Stimulated activated CD8-positive, alpha-beta memory T cell treated with anti-CD3 and anti-CD28 coated beads, Interleukin-2, amount 100 ng/mL, for 48 hours (primary cell): Measurements from ENCODE around the gene MITF.
"Not testable (repeated sequence)": the region's sequence is repeated elsewhere in the genome, so short reads cannot be mapped to it uniquely, and the experiment has no call there.

Experiments used
- DNase-seq, 2 donors: peaks; one replicate each; pipeline ENCODE4 v3.0.0-alpha.2; 2020; ENCODE audit warnings: low read depth in 2 of 2

MITF gene

GRCh38 chr3:69914395-69914794 lies 175.1 kb downstream of the MITF start:
- DNase-seq = no peak

DNA sequence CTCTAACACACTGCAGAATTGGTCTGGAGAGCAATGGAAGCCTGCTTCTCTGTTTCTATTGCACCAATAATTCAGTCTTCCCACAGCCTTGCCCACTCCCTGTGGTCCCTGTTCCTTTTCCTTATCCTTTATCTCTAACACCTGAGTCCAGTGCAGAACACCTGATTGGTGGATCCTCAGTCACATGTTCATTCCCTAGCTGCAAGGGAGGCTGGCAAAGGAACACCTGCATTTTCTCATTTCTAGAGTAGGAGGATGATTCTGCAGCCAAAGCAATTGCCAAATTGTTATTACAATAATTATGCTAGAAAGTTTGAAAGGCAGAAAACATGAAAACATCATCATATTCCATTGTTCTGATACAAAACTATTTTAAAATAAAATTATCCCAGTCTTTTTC lies 176.5 kb downstream of the MITF start:
- DNase-seq = no peak

DNA sequence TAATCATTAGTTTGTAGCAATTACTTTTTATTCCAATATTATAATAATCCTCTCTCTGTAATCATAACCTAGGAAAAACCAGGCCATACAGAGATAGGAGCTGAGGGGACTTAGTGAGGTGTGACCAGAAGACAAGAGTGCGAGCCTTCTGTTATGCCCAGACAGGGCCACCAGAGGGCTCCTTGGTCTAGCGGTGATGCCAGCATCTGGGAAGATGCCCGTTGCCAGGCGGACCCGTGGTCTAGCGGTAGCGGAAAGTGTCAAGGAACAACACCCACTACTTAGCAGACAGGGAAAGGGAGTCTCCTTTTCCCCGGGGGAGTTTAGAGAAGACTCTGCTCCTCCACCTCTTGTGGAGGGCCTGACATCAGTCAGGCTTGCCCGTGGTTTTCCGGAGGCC lies 180.7 kb downstream of the MITF start:
- DNase-seq = not testable (repeated sequence)

DNA sequence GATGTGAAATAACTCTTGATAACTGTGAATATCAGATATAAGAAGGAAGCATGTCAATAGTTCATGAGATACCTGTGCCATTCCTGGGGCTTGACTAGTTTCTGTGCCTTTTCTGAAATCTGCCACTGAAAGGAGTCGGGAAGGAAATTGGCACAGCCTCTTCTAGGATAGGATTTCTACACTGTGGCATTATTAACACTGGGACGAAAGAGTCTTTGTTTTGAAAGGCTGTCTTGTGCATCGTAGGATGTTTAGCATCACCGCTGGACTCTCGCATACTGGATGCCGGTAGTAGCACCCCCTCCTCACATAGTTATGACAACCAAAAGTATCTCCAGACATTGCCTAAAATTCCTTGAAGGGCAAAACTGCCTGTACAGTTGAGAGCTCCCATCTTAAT lies 182.4 kb downstream of the MITF start:
- DNase-seq = no peak

DNA sequence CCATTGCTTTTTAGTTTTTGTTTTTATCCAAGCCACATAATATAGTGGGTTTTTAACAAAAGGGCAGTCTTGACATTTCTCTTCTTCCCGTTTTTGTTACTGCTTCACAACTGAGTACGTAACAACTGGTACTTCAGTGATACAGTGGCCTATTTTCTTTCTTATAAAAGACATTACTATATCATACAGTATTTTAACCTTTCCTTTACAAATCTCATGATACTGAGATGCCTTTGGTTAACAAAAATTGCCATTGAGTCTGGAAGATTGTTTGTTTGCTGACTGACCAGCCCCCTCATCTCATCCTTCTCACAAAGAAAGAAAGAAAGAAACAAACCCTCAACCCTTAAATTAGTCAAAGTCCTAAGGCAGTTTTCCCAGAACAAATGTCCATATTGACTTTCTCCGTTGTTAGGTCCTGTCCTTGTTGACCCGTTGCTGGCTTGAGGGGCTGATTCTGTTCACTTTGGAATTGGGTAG lies 183.3 kb downstream of the MITF start:
- DNase-seq = no peak

- no peak for DNase-seq
Observed at GRCh38 chr3:69925506-69925905, 186.2 kb downstream of the MITF start.

GRCh38 chr3:69926385-69926784 lies 187.1 kb downstream of the MITF start:
- DNase-seq = no peak

DNA sequence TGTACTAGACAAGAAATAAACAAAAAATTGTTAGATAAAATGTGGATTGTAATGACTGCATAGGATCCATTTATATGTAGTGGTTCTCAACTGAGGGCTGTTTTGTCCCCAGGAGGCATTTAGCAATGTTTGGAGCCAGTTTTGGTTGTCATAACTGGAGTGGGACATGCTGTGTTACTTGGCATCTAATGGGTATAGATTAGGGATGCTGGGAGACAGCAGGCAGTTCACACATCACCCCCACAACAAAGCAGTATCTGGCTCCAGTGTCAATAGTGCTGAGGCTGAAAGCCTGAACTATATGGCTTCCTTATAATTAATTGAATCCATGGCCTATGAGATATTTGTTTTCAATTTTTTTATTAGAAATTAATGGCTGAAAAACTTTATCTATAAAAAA lies 188.3 kb downstream of the MITF start:
- DNase-seq = no peak

DNA sequence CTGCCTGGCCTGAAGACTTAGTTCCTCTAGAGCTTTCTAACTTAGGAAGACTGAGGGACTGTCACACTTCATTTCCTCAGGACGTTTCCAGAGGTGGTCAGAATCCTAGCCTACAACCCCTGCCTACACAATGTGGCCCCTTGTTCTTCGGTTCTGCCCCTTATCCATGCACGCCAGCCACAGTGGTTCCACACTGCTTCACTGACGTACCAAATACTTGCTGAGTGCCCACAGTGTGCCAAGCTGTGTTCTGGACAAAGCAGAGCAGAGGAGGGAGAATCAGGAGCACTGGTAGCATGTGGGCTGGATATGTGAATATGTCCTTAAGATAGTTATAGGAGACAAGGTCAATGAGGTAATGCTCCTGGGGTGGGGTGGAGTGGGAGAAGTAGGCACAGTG lies 189.8 kb downstream of the MITF start:
- DNase-seq = no peak

DNA sequence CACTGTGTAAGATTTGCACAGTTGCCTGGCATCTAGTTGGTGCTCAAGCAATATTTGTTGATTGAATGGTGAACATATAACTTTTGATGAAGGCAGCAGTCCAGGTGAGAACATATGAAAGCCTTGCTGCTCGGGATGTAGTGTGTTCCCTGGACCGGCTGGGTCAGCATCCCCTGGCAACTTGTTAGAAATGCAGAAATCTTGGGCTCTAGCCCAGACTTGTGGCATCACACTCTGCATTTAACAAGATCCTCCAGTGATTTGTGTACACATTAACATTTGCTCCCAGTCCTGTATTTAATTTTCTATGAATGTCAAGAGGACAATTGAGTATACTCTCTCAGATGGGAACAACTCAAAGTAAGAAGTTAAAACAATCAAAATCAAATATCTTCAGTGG lies 191.3 kb downstream of the MITF start:
- no peak for DNase-seq

DNA sequence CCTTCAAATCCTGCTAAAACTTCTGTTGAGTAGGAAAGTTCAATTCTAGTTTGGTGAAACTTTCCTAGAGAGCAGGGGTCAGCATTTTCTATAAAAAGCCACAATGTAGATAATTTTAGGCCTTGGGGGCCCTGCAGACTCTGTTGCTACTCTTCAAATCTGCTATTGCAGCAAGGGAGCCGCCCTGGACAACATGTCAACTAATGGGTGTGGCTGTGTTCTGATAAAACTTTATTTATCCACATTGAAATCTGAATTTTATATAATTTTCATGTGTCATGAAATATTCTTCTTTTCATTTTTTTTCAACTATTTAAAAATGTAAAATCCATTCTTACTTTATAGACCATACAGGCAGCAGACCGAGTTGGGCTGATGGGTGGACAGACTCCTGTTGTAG lies 192.8 kb downstream of the MITF start:
- DNase-seq = no peak

GRCh38 chr3:69932501-69932900 lies 193.2 kb downstream of the MITF start:
- DNase-seq = no peak

GRCh38 chr3:69934398-69934797 lies 195.1 kb downstream of the MITF start:
- no peak for DNase-seq

GRCh38 chr3:69936266-69936665 lies 197.0 kb downstream of the MITF start:
- DNase-seq = no peak

DNA sequence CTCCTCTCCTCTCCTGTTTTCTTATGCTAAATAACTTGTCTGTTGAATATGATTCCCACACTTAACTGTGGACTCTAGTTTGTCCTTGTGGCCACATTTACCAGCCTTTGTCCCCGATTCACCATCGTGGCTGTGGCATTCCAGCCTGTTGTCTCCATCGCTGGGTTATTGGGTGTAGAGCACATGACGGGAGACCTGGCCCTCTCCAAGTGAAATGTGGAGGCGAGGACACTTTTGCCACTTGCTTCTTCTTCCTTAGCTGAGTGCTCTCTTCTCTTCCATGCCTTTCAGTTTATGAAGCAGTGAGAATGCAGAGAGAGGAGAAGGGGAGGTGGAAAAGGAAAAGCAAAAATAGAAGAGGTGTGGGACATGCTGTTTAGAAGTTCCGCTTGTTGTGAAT lies 198.8 kb downstream of the MITF start:
- DNase-seq = no peak

- no peak for DNase-seq
Observed at GRCh38 chr3:69938931-69939330, 199.7 kb downstream of the MITF start.

DNA sequence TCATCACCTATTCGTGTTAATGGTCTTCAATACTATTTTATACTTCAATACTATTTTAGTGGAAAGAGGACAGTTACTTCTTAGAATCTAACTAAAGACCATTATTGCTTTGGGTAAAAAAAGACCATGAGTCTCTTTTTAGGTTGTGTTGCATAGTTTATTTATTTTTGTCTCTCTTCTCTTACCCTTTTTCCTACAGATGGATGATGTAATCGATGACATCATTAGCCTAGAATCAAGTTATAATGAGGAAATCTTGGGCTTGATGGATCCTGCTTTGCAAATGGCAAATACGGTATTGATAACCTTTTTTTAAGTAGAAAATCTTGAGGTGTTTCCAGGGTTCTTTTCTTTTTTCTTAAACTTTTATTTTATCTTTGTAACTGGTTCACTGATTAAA lies 201.8 kb downstream of the MITF start:
- DNase-seq = no peak

GRCh38 chr3:69941439-69942176 lies 202.3 kb downstream of the MITF start:
- DNase-seq = no peak

DNA sequence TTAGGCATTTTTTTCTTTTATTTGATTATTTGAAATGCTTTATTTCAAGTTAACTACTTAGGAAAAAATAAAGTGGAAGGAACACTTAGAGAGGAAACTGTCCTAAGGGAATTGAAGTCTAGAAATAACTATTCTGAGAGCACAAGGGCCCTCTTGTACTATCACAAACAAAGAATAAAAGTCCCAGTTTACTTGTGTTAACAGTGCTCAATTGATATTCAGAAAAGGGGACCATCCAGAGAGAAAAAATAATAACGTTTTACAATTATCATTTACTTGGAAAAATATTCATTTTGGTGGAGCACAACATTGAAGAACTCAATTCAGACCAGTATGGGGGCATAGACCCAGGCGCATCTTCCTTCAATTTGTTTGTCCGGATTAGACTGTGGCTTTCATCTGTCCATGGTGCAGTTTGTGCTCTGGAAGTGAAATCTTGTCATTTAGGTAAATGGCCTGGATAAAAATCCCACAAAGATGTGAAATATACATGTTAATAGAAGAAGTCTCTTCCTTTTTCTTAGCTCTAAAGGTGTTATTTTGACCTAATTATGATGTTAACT lies 205.7 kb downstream of the MITF start:
- no peak for DNase-seq

- no peak for DNase-seq
Observed at GRCh38 chr3:69948246-69948862, 209.1 kb downstream of the MITF start.

DNA sequence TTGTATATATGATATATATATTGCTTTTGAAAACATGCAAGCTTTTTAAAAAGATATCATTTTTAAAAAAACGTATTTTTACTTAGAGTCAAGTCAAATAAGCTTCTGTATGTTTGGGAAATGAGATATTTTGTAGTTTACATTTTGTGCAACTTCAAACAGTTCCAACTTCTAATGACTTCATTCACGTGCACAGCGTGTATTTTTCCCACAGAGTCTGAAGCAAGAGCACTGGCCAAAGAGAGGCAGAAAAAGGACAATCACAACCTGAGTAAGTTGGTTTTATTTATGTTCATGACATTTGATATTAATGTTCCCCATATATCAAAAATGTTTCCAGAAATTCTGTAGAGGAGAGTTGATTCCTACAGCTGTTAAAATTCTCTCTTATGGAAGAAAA lies 212.4 kb downstream of the MITF start:
- no peak for DNase-seq

DNA sequence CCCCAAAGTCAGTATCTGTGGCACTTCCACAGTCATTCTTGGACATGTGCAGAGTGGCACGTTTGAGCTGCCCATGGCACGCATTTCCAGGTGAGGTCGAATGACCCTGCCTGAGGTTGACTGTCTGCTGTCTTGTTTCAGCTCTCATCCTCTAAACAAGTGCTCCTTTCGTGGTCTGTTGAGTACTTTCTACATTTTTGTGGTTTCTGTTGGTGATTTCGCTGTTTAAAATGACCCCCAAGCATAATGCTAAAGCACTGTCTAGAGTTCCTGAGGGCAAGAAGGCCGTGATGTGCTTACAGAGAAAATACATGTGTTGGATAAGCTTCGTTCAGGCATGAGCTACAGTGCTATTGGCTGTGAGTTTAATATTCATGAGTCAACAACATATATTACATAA lies 220.3 kb downstream of the MITF start:
- DNase-seq = no peak

- no peak for DNase-seq
Observed at GRCh38 chr3:69961706-69962439, 222.6 kb downstream of the MITF start.
